AG04449 (cell line): ENCODE data around the gene DOCK11.

Experiments used
- CTCF ChIA-PET: fragments of 350-600 bp; formaldehyde crosslinking; extraction: SDS; loops from one replicate; lab custom pipeline; 2021; ENCODE audit warnings: antibody characterized with exemption; lab: Yijun Ruan, JAX
- POLR2A ChIA-PET: fragments of 400-600, 350-600 bp; formaldehyde crosslinking; extraction: SDS; loops from one replicate; lab custom pipeline; 2020; ENCODE audit warnings: antibody characterized with exemption, inconsistent platforms; lab: Yijun Ruan, JAX
- DNase-seq: peaks from one replicate; pipeline ENCODE4 v3.0.0-alpha.2; 2010; ENCODE audit warnings: low read depth, low spot score
- H3K4me3 ChIP-seq: 2 replicates; pipeline ENCODE4 v1.5.1; 2011; ENCODE audit warnings: low read depth, mild to moderate bottlenecking, control low read depth, low read length
- CTCF ChIP-seq: IDR thresholded peaks from one replicate; pipeline ENCODE4 v1.5.1; 2011; ENCODE audit warnings: mild to moderate bottlenecking, moderate library complexity, low read length, control low read depth, inconsistent platforms; ENCODE audit not compliant: insufficient read depth; ENCODE audit errors: missing control alignments

Gene DOCK11

GRCh38 chrX:118507766-118508165 lies 12.2 kb downstream of the DOCK11 start:
- no peak for DNase-seq
- ChIA-PET POLR2A (no interaction called here), CTCF (interaction anchor here (1.7 to 1.8 kb wide), 2 partner anchors 10 to 12 kb away, joined by 4 to 5 read pairs; no protein-coding TSS in a partner anchor)
- TF ChIP-seq CTCF = no peak
- no peak overlapping the region for H3K4me3 ChIP-seq

GRCh38 chrX:118508221-118508620 lies 12.6 kb downstream of the DOCK11 start:
- DNase-seq = no peak
- no peak overlapping the region for H3K4me3 ChIP-seq
- TF ChIP-seq CTCF = no peak
- CTCF ChIA-PET = interaction anchor here (1.7 to 1.8 kb wide), 2 partner anchors 9 to 11 kb away, joined by 4 to 5 read pairs; no protein-coding TSS in a partner anchor
- POLR2A ChIA-PET = no interaction called here

GRCh38 chrX:118508635-118509034 lies 13.0 kb downstream of the DOCK11 start:
- POLR2A ChIA-PET = no interaction called here
- no peak for TF ChIP-seq CTCF
- no peak overlapping the region for H3K4me3 ChIP-seq
- CTCF ChIA-PET = interaction anchor here (1.7 to 1.8 kb wide), 2 partner anchors 9 to 11 kb away, joined by 4 to 5 read pairs; no protein-coding TSS in a partner anchor
- no peak for DNase-seq

- ChIA-PET POLR2A (no interaction called here), CTCF (no interaction called here)
- no peak for DNase-seq
- H3K4me3 ChIP-seq = no peak overlapping the region
- no peak for TF ChIP-seq CTCF
Observed at GRCh38 chrX:118510111-118510510, 14.5 kb downstream of the DOCK11 start.

- H3K4me3 ChIP-seq = no peak overlapping the region
- ChIA-PET POLR2A (interaction anchor here (0.6 kb wide), 1 partner anchor 121 kb away, joined by 3 read pairs; no protein-coding TSS in a partner anchor), CTCF (interaction anchor here (1.0 kb wide), 1 partner anchor 21 kb away, joined by 3 read pairs; no protein-coding TSS in a partner anchor)
- TF ChIP-seq CTCF = no peak
- no peak for DNase-seq
Observed at GRCh38 chrX:118513120-118513898, 17.7 kb downstream of the DOCK11 start.
